HEK293T (cell line): ENCODE measurements around the gene DGAT2.

Source experiments
- CTCF ChIA-PET: fragments of 350-600 bp; formaldehyde crosslinking; extraction: SDS; loops from one replicate; lab custom pipeline; 2021; ENCODE audit warnings: antibody characterized with exemption, inconsistent platforms; lab: Yijun Ruan, JAX
- POLR2A ChIA-PET: fragments of 350-600 bp; formaldehyde crosslinking; extraction: SDS; loops from one replicate; lab custom pipeline; 2020; ENCODE audit warnings: antibody characterized with exemption, inconsistent platforms; lab: Yijun Ruan, JAX
- DNase-seq: peaks from one replicate; pipeline ENCODE4 v3.0.0; 2012; ENCODE audit warnings: mixed read lengths; ENCODE audit errors: extremely low spot score
- ARNT ChIP-seq: fragments of 450-650 bp; IDR thresholded peaks from 2 replicates; pipeline ENCODE4 v1.6.1; 2017; ENCODE audit warnings: mild to moderate bottlenecking
- BHLHE40 ChIP-seq: fragments of 450-650 bp; IDR thresholded peaks from 2 replicates; pipeline ENCODE4 v1.6.1; 2016; ENCODE audit warnings: mild to moderate bottlenecking, moderate library complexity, borderline replicate concordance
- CTBP1 ChIP-seq: fragments of 450-650 bp; IDR thresholded peaks from 2 replicates; pipeline ENCODE4 v1.6.1; 2016; ENCODE audit warnings: borderline replicate concordance
- ELF4 ChIP-seq: fragments of 450-650 bp; IDR thresholded peaks from 2 replicates; pipeline ENCODE4 v1.6.1; 2017; ENCODE audit warnings: antibody characterized with exemption
- FOXA1 ChIP-seq: fragments of 450-650 bp; IDR thresholded peaks from 2 replicates; pipeline ENCODE4 v1.6.1; 2016; ENCODE audit warnings: mild to moderate bottlenecking
- FOXK2 ChIP-seq: fragments of 450-650 bp; IDR thresholded peaks from 2 replicates; pipeline ENCODE4 v1.6.1; 2016; ENCODE audit warnings: mild to moderate bottlenecking
- FOXM1 ChIP-seq: fragments of 450-650 bp; IDR thresholded peaks from 2 replicates; pipeline ENCODE4 v1.6.1; 2017; ENCODE audit warnings: mild to moderate bottlenecking, borderline replicate concordance
- HDGF ChIP-seq: fragments of 450-650 bp; IDR thresholded peaks from 2 replicates; pipeline ENCODE4 v1.6.1; 2017; ENCODE audit warnings: antibody characterized with exemption, borderline replicate concordance
- L3MBTL2 ChIP-seq: fragments of 450-650 bp; conservative IDR thresholded peaks from 2 replicates; pipeline ENCODE4 v1.6.1; 2016; ENCODE audit warnings: mild to moderate bottlenecking
- LEF1 ChIP-seq: fragments of 450-650 bp; IDR thresholded peaks from 2 replicates; pipeline ENCODE4 v1.6.1; 2017; ENCODE audit warnings: mild to moderate bottlenecking, borderline replicate concordance
- NFRKB ChIP-seq: fragments of 450-650 bp; IDR thresholded peaks from 2 replicates; pipeline ENCODE4 v1.6.1; 2016; ENCODE audit warnings: mild to moderate bottlenecking, moderate library complexity
- SP1 ChIP-seq: fragments of 450-650 bp; IDR thresholded peaks from 2 replicates; pipeline ENCODE4 v1.6.1; 2017
- SUZ12 ChIP-seq: fragments of 450-650 bp; IDR thresholded peaks from 2 replicates; pipeline ENCODE4 v1.6.1; 2016; ENCODE audit warnings: mild to moderate bottlenecking
- TARDBP ChIP-seq: fragments of 450-650 bp; IDR thresholded peaks from 2 replicates; pipeline ENCODE4 v1.6.1; 2016
- ZNF384 ChIP-seq: fragments of 450-650 bp; IDR thresholded peaks from 2 replicates; pipeline ENCODE4 v1.6.1; 2016
- TF ChIP-seq, protein P1 (sequence below): fragments of 450-650 bp; IDR thresholded peaks from 2 replicates; pipeline ENCODE4 v1.6.1; 2016

The DGAT2 gene

DNA sequence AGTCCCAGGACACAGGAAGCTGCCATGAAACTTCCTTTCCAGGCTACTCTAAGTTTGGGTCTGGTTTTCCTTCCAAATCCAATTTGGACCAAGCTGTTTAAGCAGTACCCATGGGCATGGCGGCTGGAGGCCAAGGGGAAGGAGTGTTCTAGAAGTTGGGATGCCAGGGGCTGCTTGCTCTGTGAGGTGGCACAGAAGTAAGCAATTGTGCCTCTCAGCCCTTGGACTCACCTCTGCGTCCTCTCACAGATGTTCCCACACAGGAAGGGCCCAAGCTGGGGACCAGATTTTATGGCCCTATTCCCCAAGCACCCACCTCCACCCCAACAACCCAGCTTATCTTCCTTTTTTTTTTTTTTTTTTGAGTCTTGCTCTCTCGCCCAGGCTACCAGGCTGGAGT, 3.5 kb upstream of the DGAT2 start:
- CTCF ChIA-PET, result no interaction called here
- POLR2A ChIA-PET, result no interaction called here
- no peak for DNase-seq
- no peak for TF ChIP-seq SUZ12
- TF ChIP-seq FOXK2, result no peak
- no peak for TF ChIP-seq BHLHE40
- no peak for TF ChIP-seq ELF4
- TF ChIP-seq NFRKB, result no peak
- no peak for TF ChIP-seq HDGF
- TF ChIP-seq SP1, result no peak
- TF ChIP-seq ARNT, result no peak
- no peak for TF ChIP-seq TARDBP
- no peak for TF ChIP-seq FOXA1

DNA sequence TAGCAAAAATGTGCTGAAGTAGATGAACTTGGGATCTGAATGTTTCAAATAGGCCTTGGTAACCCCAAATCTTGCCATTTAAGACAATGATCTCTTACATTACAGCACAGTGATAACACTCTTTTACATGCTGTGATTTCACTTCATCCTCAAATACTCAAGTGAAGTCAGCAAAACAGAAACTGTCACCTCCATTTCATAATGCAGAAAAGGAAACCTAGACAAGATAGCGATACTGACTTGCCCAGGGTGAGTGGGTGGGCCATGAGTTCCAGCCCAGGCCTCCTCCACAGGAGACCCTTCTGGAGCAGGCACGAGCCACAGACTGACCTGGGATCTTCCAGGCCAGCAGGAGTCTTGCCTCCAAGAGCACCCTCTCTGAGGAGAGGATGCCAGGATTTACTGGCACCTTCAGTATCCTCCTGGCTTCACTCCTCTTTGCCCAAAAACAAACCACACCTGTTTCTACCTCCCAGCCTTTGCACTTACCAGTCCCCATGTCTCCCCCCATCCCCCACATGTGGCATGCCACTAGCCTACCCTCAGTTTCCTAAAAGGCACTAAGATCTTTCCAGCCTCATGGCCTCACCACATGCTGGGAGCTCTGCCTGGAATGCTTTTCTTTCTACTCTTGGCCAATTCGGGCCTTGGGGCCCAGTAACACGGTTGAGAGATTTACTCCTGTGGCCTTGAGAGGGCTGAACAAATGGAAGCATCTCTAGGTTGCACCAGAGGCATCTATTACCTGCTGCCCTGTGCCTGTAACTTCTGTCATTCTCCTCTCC, 1.9 kb upstream of the DGAT2 start:
- TF ChIP-seq SP1 (no peak), HDGF (no peak), ELF4 (no peak), BHLHE40 (no peak), ZNF384 (no peak), TARDBP (no peak), FOXK2 (no peak), FOXA1 (no peak)
- TF ChIP-seq, protein P1, sequence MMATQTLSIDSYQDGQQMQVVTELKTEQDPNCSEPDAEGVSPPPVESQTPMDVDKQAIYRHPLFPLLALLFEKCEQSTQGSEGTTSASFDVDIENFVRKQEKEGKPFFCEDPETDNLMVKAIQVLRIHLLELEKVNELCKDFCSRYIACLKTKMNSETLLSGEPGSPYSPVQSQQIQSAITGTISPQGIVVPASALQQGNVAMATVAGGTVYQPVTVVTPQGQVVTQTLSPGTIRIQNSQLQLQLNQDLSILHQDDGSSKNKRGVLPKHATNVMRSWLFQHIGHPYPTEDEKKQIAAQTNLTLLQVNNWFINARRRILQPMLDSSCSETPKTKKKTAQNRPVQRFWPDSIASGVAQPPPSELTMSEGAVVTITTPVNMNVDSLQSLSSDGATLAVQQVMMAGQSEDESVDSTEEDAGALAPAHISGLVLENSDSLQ, result no peak
- DNase-seq, result no peak
- ChIA-PET CTCF (interaction anchor here (0.6 kb wide), 1 partner anchor 355 kb away, joined by 3 read pairs; no protein-coding TSS in a partner anchor), POLR2A (no interaction called here)

DNA sequence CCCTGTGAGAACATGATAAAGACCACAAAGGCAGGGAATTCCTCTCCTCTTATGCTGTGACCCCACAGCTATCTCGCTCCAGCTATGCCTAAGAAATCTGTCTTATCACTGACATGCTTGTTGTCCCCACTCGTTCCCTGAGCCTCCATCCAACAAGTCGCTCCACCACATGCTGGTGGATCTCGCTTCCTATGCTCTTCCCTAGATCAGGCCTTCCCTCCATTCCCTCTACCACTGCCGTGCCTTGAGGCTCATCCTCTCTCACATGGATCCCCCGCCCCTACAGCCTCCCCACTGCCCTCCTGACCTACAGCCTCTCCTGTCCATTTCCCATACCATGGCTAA, 1.4 kb upstream of the DGAT2 start:
- CTCF ChIA-PET, result interaction anchor here (0.6 kb wide), 1 partner anchor 354 kb away, joined by 3 read pairs; no protein-coding TSS in a partner anchor

DNA sequence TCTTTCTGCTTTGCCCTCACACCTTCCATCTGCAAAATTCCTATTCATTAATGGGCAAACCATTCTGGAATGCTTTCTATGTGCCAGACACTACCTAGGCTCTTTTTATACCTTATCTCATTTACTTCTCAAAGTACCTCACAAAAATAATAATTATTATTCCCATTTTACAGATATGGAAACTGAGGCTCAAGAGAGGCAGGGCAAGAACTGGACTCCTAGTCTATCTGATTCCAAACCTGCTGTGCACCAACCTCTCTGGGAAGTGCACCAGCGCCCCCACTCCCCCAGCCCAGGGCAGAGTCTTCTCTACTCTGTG, 826 bp upstream of the DGAT2 start:
- TF ChIP-seq BHLHE40 (no peak), TARDBP (no peak), FOXA1 (no peak), ELF4 (no peak), ZNF384 (no peak), LEF1 (no peak), FOXK2 (no peak), L3MBTL2 (no peak), SUZ12 (no peak), SP1 (no peak), FOXM1 (no peak), NFRKB (no peak), HDGF (no peak), ARNT (no peak), CTBP1 (no peak)
- TF ChIP-seq, protein P1, result no peak
- CTCF ChIA-PET, result no interaction called here
- POLR2A ChIA-PET, result no interaction called here
- no peak for DNase-seq

More for the DNA sequence above, 1.4 kb upstream of the DGAT2 start:
- no peak for DNase-seq
- TF ChIP-seq FOXK2 (no peak), TARDBP (no peak), CTBP1 (no peak), HDGF (no peak), ELF4 (no peak), BHLHE40 (no peak), NFRKB (no peak), ZNF384 (no peak), LEF1 (no peak), SUZ12 (no peak), L3MBTL2 (no peak), FOXA1 (no peak), ARNT (no peak)
- TF ChIP-seq, protein P1, result no peak
- POLR2A ChIA-PET, result no interaction called here

DNA sequence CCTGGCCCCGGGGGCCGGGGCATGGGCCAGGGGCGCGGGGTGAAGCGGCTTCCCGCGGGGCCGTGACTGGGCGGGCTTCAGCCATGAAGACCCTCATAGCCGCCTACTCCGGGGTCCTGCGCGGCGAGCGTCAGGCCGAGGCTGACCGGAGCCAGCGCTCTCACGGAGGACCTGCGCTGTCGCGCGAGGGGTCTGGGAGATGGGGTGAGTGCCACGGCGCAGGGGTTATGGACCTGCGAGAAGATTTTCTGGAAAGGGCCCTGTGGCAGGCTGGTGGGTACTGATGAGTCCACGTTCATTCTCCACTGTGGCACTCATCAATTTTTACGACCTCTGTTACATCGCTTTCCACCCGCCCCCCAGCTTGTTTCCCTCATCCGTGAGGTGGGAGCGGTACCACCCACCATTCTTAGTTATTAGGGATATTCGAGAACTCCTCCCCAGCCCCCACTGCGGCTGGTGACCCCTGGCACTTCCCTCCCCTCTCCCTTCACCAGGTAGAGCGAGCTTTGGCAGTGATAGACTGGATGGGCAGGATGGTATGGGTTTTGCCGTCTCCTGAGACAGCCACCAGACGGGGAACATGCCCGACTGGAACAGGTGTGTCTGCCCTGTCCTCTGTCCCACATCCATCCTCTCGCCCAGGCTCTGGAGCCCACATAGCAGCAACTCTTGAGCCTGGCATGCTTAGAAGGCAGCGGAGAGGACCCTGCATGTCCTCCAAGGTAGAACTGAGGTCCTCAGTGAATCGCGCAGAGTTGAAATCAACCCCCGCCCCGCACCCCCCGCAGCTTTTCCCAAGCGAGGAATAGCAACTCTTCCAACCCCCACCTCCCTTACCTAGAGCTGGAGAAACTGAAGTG, 562 bp downstream of the DGAT2 start:
- no peak for DNase-seq
- TF ChIP-seq FOXA1 (no peak), L3MBTL2 (no peak), FOXM1 (no peak), SP1 (no peak), BHLHE40 (no peak), SUZ12 (no peak), TARDBP (no peak), HDGF (no peak), LEF1 (no peak)
- TF ChIP-seq, protein P1, result no peak
- CTCF ChIA-PET, result interaction anchor here (0.6 to 0.7 kb wide), 2 partner anchors 8 to 33 kb away, joined by 3 to 4 read pairs; no protein-coding TSS in a partner anchor
- POLR2A ChIA-PET, result no interaction called here
